ENCODE data around the gene ARHGAP27.

GRCh38 chr17:45366691-45367090 is 66.0 kb downstream of the ARHGAP27 start:
- TF ChIP-seq, protein P1, sequence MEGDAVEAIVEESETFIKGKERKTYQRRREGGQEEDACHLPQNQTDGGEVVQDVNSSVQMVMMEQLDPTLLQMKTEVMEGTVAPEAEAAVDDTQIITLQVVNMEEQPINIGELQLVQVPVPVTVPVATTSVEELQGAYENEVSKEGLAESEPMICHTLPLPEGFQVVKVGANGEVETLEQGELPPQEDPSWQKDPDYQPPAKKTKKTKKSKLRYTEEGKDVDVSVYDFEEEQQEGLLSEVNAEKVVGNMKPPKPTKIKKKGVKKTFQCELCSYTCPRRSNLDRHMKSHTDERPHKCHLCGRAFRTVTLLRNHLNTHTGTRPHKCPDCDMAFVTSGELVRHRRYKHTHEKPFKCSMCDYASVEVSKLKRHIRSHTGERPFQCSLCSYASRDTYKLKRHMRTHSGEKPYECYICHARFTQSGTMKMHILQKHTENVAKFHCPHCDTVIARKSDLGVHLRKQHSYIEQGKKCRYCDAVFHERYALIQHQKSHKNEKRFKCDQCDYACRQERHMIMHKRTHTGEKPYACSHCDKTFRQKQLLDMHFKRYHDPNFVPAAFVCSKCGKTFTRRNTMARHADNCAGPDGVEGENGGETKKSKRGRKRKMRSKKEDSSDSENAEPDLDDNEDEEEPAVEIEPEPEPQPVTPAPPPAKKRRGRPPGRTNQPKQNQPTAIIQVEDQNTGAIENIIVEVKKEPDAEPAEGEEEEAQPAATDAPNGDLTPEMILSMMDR (IDR thresholded peaks at IDR 0.05) = no peak
- TF ChIP-seq EZH2phosphoT487 (IDR thresholded peaks at IDR 0.05) (no peak), EZH2 (IDR thresholded peaks at IDR 0.05) (no peak)
